ENCODE measurements around the gene GPR17.

DNA sequence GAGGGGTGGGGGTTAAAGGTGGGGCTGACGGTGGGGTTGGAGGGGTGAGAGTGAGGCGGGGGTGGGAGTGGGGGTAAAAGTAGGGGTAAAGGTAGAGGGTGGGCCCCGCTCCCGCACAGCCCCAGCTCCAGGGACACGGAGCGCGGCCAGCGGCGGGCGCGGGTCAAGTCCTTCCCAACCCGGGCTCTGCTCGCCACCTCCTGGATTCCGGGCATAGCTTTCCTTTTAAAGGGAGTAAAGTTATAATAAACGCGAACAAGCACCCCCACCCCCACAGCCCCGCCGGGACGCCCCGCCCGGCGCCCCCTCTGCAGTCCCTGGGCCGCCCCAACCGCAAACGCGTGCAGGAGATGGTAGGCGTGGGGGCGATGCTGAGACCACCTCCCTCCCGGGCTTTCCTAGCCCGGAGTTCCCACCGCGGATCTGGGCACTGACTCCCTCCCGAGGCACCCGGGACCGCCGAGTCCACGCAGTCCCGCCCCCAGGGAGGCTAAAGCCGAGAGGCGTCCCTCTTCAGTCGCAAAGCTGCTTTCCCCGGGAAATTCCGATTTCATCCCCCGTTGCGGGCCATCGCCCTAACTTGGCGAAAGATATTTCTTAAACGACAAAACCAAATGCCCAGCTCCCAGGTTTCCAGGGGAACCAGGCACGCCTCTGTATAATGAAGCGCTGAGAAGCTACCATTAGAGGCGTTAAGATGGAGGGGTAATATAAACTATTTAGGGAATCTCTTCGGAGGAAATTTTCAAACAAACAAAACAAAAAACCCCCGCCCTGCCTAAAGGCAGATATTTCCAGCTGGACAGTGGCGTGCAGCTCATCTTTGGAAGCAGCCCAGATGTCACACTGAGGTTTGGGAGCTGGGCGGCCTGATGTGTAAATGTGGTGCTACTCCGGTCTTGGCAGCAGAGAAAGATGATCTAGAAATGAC lies 29.6 kb downstream of the GPR17 start, which contains the start of gene LIMS2:
- TF ChIP-seq, protein P1, sequence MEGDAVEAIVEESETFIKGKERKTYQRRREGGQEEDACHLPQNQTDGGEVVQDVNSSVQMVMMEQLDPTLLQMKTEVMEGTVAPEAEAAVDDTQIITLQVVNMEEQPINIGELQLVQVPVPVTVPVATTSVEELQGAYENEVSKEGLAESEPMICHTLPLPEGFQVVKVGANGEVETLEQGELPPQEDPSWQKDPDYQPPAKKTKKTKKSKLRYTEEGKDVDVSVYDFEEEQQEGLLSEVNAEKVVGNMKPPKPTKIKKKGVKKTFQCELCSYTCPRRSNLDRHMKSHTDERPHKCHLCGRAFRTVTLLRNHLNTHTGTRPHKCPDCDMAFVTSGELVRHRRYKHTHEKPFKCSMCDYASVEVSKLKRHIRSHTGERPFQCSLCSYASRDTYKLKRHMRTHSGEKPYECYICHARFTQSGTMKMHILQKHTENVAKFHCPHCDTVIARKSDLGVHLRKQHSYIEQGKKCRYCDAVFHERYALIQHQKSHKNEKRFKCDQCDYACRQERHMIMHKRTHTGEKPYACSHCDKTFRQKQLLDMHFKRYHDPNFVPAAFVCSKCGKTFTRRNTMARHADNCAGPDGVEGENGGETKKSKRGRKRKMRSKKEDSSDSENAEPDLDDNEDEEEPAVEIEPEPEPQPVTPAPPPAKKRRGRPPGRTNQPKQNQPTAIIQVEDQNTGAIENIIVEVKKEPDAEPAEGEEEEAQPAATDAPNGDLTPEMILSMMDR (conservative IDR thresholded peaks at IDR 0.05; ENCODE audit: low read depth, low read length): no peak
- no peak for TF ChIP-seq EZH2 (IDR thresholded peaks at IDR 0.05; ENCODE audit: low read length, unreplicated experiment)

Measured in PC-3 (cell line).